Measurements from ENCODE around the gene DRC7.
"Not testable (repeated sequence)": the region's sequence is repeated elsewhere in the genome, so short reads cannot be mapped to it uniquely, and the experiment has no call there.

Gene DRC7

DNA sequence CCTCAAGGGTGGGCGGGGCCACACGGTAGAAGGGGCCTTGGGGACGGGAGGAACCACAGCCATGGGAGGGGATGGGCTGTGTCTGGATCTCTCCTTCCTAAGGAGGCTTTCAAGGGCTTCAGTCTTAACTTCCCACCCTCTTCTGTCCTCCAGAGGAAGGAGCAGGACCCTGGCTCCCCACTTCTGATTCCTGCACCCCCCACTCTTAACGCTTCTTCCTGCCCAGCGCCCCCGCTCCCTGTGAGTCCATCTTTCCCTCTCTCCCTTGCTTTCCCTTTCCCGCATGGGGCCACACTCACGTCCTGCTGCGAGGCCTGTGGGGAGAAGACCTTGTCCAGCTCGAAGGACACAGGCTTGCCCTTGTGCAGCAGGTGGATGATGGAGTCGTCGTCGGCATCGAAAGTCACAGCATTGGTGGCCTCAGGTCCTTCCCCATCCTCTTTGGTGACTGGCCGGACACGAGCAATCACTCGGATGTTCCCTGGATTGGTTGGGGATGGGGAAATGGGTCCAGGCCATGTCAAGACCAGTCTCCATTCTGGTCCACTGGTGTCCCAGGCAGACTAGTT is 70.6 kb downstream of the DRC7 start:
- DNase-seq = no peak

GRCh38 chr16:57766714-57767348 is 72.2 kb downstream of the DRC7 start:
- no peak for DNase-seq

DNA sequence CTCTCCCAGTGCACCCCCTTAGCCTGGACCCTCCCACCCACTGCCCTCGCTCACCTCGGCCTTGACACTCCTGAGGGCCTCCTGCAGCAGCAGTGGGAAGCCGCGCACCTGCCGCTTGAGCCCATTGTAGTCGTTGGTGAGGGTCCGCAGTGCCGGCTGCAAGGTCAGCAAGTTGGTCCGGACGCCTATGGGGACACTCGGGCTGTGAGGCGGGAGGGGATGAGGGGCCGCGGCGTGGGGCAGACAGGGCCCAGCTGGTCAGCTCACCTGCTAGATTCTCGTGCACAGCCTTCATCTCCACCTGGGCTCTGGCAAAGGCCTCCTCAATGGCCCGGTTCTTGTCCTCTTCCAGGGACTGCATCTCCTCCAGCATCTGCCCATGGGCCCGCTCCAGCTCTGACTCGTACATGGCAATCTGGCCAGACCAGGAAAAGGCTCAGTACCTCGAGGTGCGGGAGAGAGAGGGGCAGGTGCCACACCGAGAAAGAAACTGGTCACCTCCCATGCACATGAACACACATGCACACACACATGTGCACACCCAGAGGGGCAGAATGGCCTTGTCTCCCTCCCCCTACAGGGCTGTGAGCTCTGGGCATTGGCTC is 75.0 kb downstream of the DRC7 start:
- DNase-seq = no peak

DNA sequence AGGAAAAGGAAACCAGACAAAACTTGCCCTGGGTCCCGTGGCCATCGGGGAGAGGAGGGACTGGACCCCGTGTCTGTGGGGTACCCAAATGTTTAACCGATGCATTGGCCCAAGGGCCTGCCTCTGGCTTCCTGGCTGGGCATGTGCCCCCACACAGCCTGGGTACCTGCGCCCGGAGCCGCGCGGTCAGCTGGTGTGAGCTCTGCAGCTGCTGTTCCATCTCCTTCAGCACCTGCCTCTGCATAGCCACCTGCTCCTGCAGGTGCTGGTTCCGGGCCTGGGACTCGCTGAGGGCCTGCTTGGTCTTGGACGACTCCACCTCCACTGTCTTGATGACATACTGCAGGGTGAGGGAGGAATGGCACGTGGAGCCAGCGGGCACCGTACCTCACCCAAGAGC is 75.8 kb downstream of the DRC7 start:
- DNase-seq = peak in 1 of 2 experiments; percentile 15

DNA sequence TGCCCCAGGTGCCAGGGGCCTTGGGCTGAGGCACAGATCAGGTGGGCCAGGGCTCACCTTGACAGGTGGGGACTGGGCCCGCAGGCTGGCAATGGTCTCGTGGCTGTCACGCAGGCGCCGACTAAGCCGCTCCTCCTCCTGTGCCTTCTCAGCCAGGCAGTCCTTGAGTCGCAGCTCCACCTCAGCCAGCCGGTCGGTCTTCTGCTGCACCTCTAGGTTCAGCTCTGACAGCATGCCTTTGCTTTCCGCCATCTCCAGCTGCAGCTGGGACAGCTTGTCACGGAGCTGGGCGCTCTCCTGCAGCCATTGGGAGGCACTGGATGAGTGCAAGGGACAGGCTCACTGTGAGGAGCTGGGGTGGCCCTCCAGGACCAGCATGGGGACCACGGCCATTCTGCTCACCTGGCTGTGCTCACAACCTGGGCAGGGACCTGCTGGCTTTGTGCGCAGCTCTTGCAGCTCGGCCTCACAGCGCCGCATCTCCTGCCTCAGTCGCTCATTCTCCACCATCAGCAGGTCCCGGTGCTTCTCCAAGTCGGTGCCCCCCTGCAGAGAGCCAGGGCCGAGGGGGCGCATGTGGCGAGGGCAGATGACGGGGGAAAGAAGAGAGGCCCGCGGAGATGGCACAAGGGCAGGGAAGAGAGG is 76.7 kb downstream of the DRC7 start:
- DNase-seq = no peak

GRCh38 chr16:57773019-57773418 is 78.4 kb downstream of the DRC7 start:
- no peak for DNase-seq

DNA sequence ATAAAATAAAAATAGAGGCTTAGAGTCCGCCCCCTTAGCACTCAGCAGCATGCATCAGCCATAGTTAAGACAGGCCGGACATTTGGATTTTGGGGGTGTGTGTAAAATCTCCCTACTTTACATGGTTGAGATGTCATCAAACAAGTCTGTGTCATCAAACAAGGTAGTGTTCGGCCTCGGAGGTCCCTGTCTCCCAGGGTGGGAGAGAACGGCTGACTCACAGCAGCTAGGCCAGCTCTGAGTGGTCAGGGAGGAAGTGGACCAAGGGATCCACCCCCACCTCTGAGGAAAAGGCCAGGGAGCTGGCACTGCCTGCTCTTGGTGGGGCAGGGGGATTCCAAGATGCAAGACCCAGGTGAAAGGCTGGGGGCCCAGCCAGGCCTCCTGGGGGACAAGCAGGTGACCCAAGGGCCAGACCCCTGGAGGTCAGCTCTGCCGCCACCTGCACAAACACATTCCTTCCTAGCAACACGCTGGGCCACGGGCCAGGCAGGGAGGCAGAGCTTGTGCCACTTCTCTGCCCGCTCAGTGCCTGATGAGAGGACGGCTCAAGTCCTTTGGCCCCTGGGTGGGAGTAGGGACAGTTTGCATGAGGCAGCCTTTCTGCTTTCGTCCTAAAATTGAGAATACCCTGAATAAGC is 79.2 kb downstream of the DRC7 start:
- peak; percentile 34 to 55 for DNase-seq

DNA sequence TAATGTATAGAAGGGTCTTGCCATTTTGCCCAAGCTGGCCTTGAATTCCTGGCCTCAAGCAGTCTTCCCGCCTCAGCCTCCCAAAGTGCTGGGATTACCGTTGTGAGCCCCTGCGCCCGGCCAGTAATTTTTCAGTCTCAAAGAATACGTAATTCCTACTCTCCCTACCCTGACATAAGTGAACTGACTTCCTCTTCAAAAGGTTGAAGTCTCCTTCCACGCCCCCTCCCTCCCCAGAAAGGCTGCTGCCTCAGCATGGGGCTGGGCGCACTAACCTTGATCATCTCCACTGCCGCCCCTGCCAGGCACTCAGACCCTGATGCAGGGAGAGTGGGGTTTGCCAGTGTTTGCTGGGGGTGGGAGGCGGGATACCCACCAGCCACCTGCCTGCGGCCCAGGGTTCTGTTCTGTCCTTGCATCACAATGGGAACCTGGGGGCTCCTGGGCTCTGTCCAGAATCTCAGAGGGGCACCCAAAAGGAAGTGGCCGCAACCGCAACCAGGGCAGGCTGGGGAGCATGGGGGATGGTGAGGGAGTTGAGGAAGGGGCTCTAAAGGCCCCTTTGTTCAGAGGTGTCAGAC is 80.2 kb downstream of the DRC7 start:
- no peak for DNase-seq

DNA sequence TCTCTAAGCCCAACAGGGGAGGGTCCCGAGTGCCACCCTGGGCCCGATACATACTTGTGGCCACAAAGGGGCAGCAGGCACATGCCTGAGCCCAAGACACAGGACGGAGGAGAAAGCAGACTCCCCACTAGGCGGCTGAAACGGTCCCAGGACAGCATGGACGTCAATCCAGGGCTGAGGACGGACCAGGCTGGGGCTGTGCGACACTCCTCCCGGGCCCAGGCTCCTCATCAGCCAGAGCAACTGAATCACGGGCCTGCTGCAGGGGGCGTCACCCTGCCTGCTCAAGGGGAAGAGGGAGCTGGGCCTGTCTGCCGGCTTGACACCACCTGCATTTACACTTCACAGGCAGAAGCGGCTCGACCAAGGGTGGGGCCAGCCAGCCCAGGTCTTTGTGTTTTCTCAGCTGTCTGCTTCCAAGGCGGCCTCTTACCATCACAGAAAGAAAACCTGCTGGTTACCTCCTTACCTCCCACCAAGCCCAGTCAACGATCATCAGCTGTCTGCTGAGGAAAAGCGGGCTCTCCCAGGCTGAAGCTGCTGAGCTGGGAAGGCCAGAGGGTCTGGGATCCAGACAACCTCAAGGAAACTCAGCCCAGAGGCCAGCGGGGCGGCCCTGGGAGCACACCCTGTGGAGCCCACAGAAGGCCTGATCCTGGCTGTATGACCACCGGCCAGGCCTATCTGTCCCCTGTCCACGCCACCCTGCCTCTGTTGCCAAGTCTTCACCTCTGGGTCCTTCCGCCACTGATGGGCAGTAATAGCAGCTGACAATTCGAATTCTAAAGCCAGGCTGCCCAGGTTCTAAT is 81.3 kb downstream of the DRC7 start:
- peak; percentile 88 to 91 for DNase-seq

DNA sequence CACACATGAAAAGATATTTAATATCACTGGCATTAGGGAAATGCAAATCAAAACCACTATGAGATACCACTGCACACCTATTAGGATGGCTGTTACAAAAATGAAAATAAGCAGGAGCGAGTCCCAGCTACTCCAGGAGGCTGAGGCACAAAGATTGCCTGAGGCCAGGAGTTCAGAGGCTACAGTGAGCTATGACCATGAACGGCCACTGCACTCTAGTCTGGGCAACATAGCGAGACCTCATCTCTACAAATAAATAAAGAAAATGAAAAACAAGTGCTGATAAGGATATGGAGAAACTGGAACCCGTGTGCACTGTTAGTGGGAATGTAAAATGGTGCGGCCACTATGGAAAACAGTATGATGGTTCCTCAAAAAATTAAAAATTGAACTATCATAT is 84.1 kb downstream of the DRC7 start:
- no peak for DNase-seq

- not testable (repeated sequence) for DNase-seq
Observed at GRCh38 chr16:57779836-57780235, 85.2 kb downstream of the DRC7 start.

DNA sequence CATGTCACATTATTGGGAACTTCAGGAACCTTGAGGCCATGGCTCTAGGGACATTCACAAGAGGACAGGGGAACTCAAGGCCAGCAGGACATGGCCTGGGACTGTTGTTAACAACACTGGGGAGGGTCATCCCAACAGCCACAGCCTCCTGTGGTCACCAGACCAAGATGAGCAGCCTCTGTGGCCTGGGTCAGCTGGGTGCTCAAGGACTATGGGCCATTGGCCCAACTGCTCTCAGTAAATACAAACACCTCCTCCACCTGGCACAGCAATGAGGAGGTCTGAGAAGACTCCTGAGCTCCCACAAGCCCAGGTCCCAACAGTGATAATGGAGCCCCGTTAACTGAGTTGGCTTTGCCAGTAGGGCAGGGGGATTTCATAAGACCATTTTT is 86.7 kb downstream of the DRC7 start:
- no peak for DNase-seq

Measured in SHP77 (cell line).